Measurements from ENCODE around the gene HK1. TPM values are rescaled to one million over a fixed set of nuclear protein-coding genes. Genes with fewer than 3 reads are reported as not detected.

The HK1 gene
- total and polyA plus RNA-seq, 2 of the 13 experiments (the other 11 are each of a cell fraction or from before 2014, with no cell fraction given): 0.29 to 1.5 TPM

- Histone ChIP-seq H3K9me3 (ENCODE audit: low read length) (no peaks in the 10 kb centered on the region), H3K27ac (ENCODE audit: extremely low read length, insufficient read depth, low read length) (no peak overlapping the region), H3K79me2 (ENCODE audit: insufficient read depth, low read length) (no peaks in the 10 kb centered on the region), H3K36me3 (replicated peaks in 1 of 2; ENCODE audit: control insufficient read depth in 1 of 2, insufficient read depth in 2 of 2, low read length in 2 of 2) (no peaks in the 10 kb centered on the region), H4K20me1 (ENCODE audit: insufficient read depth, low read length) (no peaks in the 10 kb centered on the region), H3K4me3 (replicated peaks in 1 of 3; ENCODE audit: insufficient read depth in 1 of 3, low read depth in 2 of 3, low read length in 3 of 3) (no peak overlapping the region), H3K27me3 (ENCODE audit: control insufficient read depth in 1 of 2, insufficient read depth in 2 of 2, low read length in 2 of 2) (peaks cover 0 to 10% of the 10 kb centered on the region in 2 experiments; a peak in 1 of 5 replicates), H2AFZ (ENCODE audit: low read length) (no peak overlapping the region), H3K4me2 (ENCODE audit: low read depth, low read length) (no peak overlapping the region), H3K9ac (ENCODE audit: insufficient read depth, low read depth, low read length) (no peak overlapping the region), H3K4me1 (ENCODE audit: insufficient read depth, low read length) (peaks cover 13% of the 10 kb centered on the region)
- TF ChIP-seq SMC3 (IDR thresholded peaks at IDR 0.05; ENCODE audit: low read length): no peak
- TF ChIP-seq, protein P1, sequence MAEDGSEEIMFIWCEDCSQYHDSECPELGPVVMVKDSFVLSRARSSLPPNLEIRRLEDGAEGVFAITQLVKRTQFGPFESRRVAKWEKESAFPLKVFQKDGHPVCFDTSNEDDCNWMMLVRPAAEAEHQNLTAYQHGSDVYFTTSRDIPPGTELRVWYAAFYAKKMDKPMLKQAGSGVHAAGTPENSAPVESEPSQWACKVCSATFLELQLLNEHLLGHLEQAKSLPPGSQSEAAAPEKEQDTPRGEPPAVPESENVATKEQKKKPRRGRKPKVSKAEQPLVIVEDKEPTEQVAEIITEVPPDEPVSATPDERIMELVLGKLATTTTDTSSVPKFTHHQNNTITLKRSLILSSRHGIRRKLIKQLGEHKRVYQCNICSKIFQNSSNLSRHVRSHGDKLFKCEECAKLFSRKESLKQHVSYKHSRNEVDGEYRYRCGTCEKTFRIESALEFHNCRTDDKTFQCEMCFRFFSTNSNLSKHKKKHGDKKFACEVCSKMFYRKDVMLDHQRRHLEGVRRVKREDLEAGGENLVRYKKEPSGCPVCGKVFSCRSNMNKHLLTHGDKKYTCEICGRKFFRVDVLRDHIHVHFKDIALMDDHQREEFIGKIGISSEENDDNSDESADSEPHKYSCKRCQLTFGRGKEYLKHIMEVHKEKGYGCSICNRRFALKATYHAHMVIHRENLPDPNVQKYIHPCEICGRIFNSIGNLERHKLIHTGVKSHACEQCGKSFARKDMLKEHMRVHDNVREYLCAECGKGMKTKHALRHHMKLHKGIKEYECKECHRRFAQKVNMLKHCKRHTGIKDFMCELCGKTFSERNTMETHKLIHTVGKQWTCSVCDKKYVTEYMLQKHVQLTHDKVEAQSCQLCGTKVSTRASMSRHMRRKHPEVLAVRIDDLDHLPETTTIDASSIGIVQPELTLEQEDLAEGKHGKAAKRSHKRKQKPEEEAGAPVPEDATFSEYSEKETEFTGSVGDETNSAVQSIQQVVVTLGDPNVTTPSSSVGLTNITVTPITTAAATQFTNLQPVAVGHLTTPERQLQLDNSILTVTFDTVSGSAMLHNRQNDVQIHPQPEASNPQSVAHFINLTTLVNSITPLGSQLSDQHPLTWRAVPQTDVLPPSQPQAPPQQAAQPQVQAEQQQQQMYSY (CRISPR knock-in tag; IDR thresholded peaks at IDR 0.05): no peak
- TF ChIP-seq, protein P2, sequence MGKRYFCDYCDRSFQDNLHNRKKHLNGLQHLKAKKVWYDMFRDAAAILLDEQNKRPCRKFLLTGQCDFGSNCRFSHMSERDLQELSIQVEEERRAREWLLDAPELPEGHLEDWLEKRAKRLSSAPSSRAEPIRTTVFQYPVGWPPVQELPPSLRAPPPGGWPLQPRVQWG (CRISPR knock-in tag; IDR thresholded peaks at IDR 0.05; ENCODE audit: borderline replicate concordance, low read depth): no peak
- TF ChIP-seq GATAD2A (CRISPR knock-in tag; IDR thresholded peaks at IDR 0.05): no peak
- no peak for TF ChIP-seq TAF15 (IDR thresholded peaks at IDR 0.05; ENCODE audit: low read depth, low read length, poor library complexity, severe bottlenecking)
- TF ChIP-seq GATAD1 (CRISPR knock-in tag; IDR thresholded peaks at IDR 0.05): no peak
- no peak for TF ChIP-seq HES4 (CRISPR knock-in tag; IDR thresholded peaks at IDR 0.05; ENCODE audit: borderline replicate concordance)
- no peak for TF ChIP-seq CBX1 (IDR thresholded peaks at IDR 0.05; ENCODE audit: low read depth)
- no peak for TF ChIP-seq ZNF598 (CRISPR knock-in tag; IDR thresholded peaks at IDR 0.05; ENCODE audit: borderline replicate concordance)
- TF ChIP-seq SIN3A (IDR thresholded peaks at IDR 0.05; ENCODE audit: borderline replicate concordance, low read depth, low read length): no peak
- no peak for TF ChIP-seq ZNF143 (CRISPR knock-in tag; IDR thresholded peaks at IDR 0.05)
- TF ChIP-seq, protein P3, sequence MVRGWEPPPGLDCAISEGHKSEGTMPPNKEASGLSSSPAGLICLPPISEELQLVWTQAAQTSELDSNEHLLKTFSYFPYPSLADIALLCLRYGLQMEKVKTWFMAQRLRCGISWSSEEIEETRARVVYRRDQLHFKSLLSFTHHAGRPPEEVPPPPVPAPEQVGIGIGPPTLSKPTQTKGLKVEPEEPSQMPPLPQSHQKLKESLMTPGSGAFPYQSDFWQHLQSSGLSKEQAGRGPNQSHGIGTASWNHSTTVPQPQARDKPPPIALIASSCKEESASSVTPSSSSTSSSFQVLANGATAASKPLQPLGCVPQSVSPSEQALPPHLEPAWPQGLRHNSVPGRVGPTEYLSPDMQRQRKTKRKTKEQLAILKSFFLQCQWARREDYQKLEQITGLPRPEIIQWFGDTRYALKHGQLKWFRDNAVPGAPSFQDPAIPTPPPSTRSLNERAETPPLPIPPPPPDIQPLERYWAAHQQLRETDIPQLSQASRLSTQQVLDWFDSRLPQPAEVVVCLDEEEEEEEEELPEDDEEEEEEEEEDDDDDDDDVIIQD (CRISPR knock-in tag; IDR thresholded peaks at IDR 0.05; ENCODE audit: low read depth): no peak
- no peak for TF ChIP-seq WIZ (CRISPR knock-in tag; IDR thresholded peaks at IDR 0.05)
- no peak for TF ChIP-seq NR0B2 (CRISPR knock-in tag; IDR thresholded peaks at IDR 0.05)
- no peak for TF ChIP-seq ZNF552 (CRISPR knock-in tag; IDR thresholded peaks at IDR 0.05; ENCODE audit: borderline replicate concordance)
- TF ChIP-seq ZNF720 (CRISPR knock-in tag; IDR thresholded peaks at IDR 0.05): no peak
- no peak for TF ChIP-seq CREB1 (IDR thresholded peaks at IDR 0.05)
- no peak for TF ChIP-seq CREB1 (CRISPR knock-in tag; IDR thresholded peaks at IDR 0.05)
- 6% methylated on average over 4 of the region's 5 CpGs for WGBS (ENCODE audit: low lambda C conversion rate)
- ChIA-PET POLR2A (no interaction called here), CTCF (ENCODE audit: low intra/inter-chr PET ratio, low total read pairs) (interaction anchor here (3.7 kb wide), 1 partner anchor 101 kb away, joined by 56 read pairs; no protein-coding TSS in a partner anchor)
- FAIRE-seq (no peak), DNase-seq (ENCODE audit: low spot score) (no peak), ATAC-seq (peak; percentile 10; the same call in 1 of the 3 replicates)
- no TSS peak for BruUV-seq (replicated peaks)
- intact Hi-C loops (cut with micrococcal nuclease; ENCODE audit: unreplicated experiment) (no loop called here), in situ Hi-C loops (cut with HindIII; ENCODE audit: extremely low pct_ligation_motif_present, low pct_unique_long_range_greater_than_20kb) (loop anchor here (5.0 kb wide), 2 partner anchors 101 to 231 kb away; no protein-coding TSS in a partner anchor)
Measured at GRCh38 chr10:69406302-69406811, 128.1 kb downstream of the HK1 start.

Data from HepG2 (cell line).